Measurements from ENCODE around the gene KRTAP4-16. TPM values are rescaled to one million over a fixed set of nuclear protein-coding genes. Genes with fewer than 3 reads are reported as not detected.

Gene KRTAP4-16
- polyA plus RNA-seq, 1 experiment, result not detected

DNA sequence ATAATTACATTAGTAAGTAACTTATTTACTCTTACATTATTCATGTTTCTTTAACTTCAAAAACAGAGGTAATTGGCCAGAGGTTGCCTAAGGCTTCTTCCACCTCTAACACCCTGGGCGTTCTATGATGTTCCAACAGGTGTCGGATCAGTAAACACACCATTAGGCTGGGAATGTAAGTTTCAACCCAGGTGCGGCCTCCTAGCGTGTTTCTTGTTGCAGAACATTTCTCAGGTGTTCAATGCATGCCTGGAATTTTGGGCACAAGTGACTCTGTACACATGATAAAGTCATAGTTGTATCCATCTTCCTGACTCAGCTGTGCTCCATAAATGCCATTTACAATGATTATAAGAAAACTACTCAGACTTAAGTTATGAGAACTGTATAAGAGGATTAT lies 48.0 kb downstream of the KRTAP4-16 start:
- no peak for DNase-seq (ENCODE audit: low read depth, low spot score)
- Histone ChIP-seq H3K4me3 (ENCODE audit: low read depth, low read length) (no peak overlapping the region), H3K9me3 (ENCODE audit: control insufficient read depth, insufficient read depth, low read length) (no peaks in the 10 kb centered on the region), H3K27ac (ENCODE audit: low read depth, low read length) (no peak overlapping the region), H3K27me3 (ENCODE audit: control insufficient read depth, insufficient read depth, low read length) (no peaks in the 10 kb centered on the region)
- CTCF ChIA-PET, result no interaction called here
- POLR2A ChIA-PET, result no interaction called here
- TF ChIP-seq, protein P1, sequence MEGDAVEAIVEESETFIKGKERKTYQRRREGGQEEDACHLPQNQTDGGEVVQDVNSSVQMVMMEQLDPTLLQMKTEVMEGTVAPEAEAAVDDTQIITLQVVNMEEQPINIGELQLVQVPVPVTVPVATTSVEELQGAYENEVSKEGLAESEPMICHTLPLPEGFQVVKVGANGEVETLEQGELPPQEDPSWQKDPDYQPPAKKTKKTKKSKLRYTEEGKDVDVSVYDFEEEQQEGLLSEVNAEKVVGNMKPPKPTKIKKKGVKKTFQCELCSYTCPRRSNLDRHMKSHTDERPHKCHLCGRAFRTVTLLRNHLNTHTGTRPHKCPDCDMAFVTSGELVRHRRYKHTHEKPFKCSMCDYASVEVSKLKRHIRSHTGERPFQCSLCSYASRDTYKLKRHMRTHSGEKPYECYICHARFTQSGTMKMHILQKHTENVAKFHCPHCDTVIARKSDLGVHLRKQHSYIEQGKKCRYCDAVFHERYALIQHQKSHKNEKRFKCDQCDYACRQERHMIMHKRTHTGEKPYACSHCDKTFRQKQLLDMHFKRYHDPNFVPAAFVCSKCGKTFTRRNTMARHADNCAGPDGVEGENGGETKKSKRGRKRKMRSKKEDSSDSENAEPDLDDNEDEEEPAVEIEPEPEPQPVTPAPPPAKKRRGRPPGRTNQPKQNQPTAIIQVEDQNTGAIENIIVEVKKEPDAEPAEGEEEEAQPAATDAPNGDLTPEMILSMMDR (IDR thresholded peaks at IDR 0.05; ENCODE audit: low read depth, low read length), result no peak

DNA sequence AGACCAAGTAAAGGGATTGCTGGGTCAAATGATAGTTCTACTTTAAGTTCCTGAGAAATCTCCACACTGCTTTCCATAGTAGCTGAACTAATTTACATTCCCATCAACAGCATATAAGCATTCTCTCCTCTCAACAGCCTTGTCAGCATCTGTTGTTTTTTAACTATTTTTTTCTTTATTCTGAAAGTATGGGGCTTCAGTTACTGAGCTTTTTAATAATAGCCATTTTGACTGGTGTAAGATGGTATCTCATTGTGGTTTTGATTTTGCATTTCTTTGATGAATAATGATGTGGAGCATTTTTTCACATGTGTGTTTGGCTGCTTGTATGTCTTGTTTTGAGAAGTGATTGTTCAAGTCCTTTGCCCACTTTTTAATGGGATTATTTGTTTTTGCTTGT lies 49.4 kb downstream of the KRTAP4-16 start:
- Histone ChIP-seq H3K27ac (ENCODE audit: low read depth, low read length) (no peak overlapping the region), H3K27me3 (ENCODE audit: control insufficient read depth, insufficient read depth, low read length) (no peaks in the 10 kb centered on the region), H3K9me3 (ENCODE audit: control insufficient read depth, insufficient read depth, low read length) (no peaks in the 10 kb centered on the region), H3K4me3 (ENCODE audit: low read depth, low read length) (no peak overlapping the region)
- ChIA-PET POLR2A (no interaction called here), CTCF (no interaction called here)
- DNase-seq (ENCODE audit: low read depth, low spot score), result no peak
- TF ChIP-seq, protein P1 (IDR thresholded peaks at IDR 0.05; ENCODE audit: low read depth, low read length), result no peak

Other genes with a start within 250 kb of the KRTAP4-16 start
- not detected in 2 replicates for gene KRT12, start 235.0 kb downstream of the KRTAP4-16 start, polyA plus RNA-seq (2011; rRNA removed)
- not detected in 2 replicates for gene KRT20, start 217.0 kb downstream of the KRTAP4-16 start, polyA plus RNA-seq (2011; rRNA removed)
- 0.06 TPM in 1 of 2 replicates, not detected in the other for gene KRT23, start 164.6 kb downstream of the KRTAP4-16 start, polyA plus RNA-seq (2011; rRNA removed)
- gene KRT39, start 135.3 kb downstream of the KRTAP4-16 start, polyA plus RNA-seq (2011; rRNA removed), result 0.11 TPM in 1 of 2 replicates, not detected in the other
- not detected in 2 replicates for gene KRT40, start 117.9 kb downstream of the KRTAP4-16 start, polyA plus RNA-seq (2011; rRNA removed)
- not detected in 2 replicates for gene KRTAP3-3, start 108.0 kb downstream of the KRTAP4-16 start, polyA plus RNA-seq (2011; rRNA removed)
- gene KRTAP3-2, start 102.3 kb downstream of the KRTAP4-16 start, polyA plus RNA-seq (2011; rRNA removed), result not detected in 2 replicates
- gene KRTAP3-1, start 93.1 kb downstream of the KRTAP4-16 start, polyA plus RNA-seq (2011; rRNA removed), result not detected in 2 replicates
- gene KRTAP1-5, start 75.0 kb downstream of the KRTAP4-16 start, polyA plus RNA-seq (2011; rRNA removed), result 16.9 and 20.2 TPM in 2 replicates
- not detected in 2 replicates for gene KRTAP1-4, start 72.0 kb downstream of the KRTAP4-16 start, polyA plus RNA-seq (2011; rRNA removed)
- not detected in 2 replicates for gene KRTAP1-3, start 67.3 kb downstream of the KRTAP4-16 start, polyA plus RNA-seq (2011; rRNA removed)
- 0.19 and 0.27 TPM in 2 replicates for gene KRTAP1-1, start 60.8 kb downstream of the KRTAP4-16 start, polyA plus RNA-seq (2011; rRNA removed)
- gene KRTAP2-1, start 54.9 kb downstream of the KRTAP4-16 start, polyA plus RNA-seq (2011; rRNA removed), result not detected in 2 replicates
- gene KRTAP2-2, start 47.0 kb downstream of the KRTAP4-16 start, polyA plus RNA-seq (2011; rRNA removed), result not detected in 2 replicates
- 1.3 and 2.5 TPM in 2 replicates for gene KRTAP2-3, start 42.1 kb downstream of the KRTAP4-16 start, polyA plus RNA-seq (2011; rRNA removed)
- gene KRTAP2-4, start 36.3 kb downstream of the KRTAP4-16 start, polyA plus RNA-seq (2011; rRNA removed), result not detected in 2 replicates
- gene KRTAP4-7, start 18.1 kb downstream of the KRTAP4-16 start, polyA plus RNA-seq (2011; rRNA removed), result not detected in 2 replicates
- gene KRTAP4-8, start 4.1 kb downstream of the KRTAP4-16 start, polyA plus RNA-seq (2011; rRNA removed), result not detected in 2 replicates
- not detected in 2 replicates for gene KRTAP4-9, start 3.2 kb upstream of the KRTAP4-16 start, polyA plus RNA-seq (2011; rRNA removed)
- gene KRTAP4-11, start 16.2 kb upstream of the KRTAP4-16 start, polyA plus RNA-seq (2011; rRNA removed), result not detected in 2 replicates
- not detected in 2 replicates for gene KRTAP4-12, start 22.0 kb upstream of the KRTAP4-16 start, polyA plus RNA-seq (2011; rRNA removed)
- gene KRTAP4-6, start 38.3 kb upstream of the KRTAP4-16 start, polyA plus RNA-seq (2011; rRNA removed), result not detected in 2 replicates
- gene KRTAP4-5, start 47.6 kb upstream of the KRTAP4-16 start, polyA plus RNA-seq (2011; rRNA removed), result not detected in 2 replicates
- not detected in 2 replicates for gene KRTAP4-4, start 58.5 kb upstream of the KRTAP4-16 start, polyA plus RNA-seq (2011; rRNA removed)
- not detected in 2 replicates for gene KRTAP4-3, start 66.0 kb upstream of the KRTAP4-16 start, polyA plus RNA-seq (2011; rRNA removed)
- gene KRTAP4-2, start 76.0 kb upstream of the KRTAP4-16 start, polyA plus RNA-seq (2011; rRNA removed), result not detected in 2 replicates
- gene KRTAP4-1, start 82.7 kb upstream of the KRTAP4-16 start, polyA plus RNA-seq (2011; rRNA removed), result not detected in 2 replicates
- not detected in 2 replicates for gene KRTAP9-1, start 87.7 kb upstream of the KRTAP4-16 start, polyA plus RNA-seq (2011; rRNA removed)
- not detected in 2 replicates for gene KRTAP9-2, start 124.4 kb upstream of the KRTAP4-16 start, polyA plus RNA-seq (2011; rRNA removed)
- gene KRTAP9-3, start 130.2 kb upstream of the KRTAP4-16 start, polyA plus RNA-seq (2011; rRNA removed), result not detected in 2 replicates
- not detected in 2 replicates for gene KRTAP9-8, start 135.8 kb upstream of the KRTAP4-16 start, polyA plus RNA-seq (2011; rRNA removed)
- gene KRTAP9-4, start 147.5 kb upstream of the KRTAP4-16 start, polyA plus RNA-seq (2011; rRNA removed), result not detected in 2 replicates
- gene KRTAP9-9, start 153.2 kb upstream of the KRTAP4-16 start, polyA plus RNA-seq (2011; rRNA removed), result not detected in 2 replicates
- gene KRTAP9-6, start 163.2 kb upstream of the KRTAP4-16 start, polyA plus RNA-seq (2011; rRNA removed), result not detected in 2 replicates
- not detected in 2 replicates for gene KRTAP9-7, start 173.5 kb upstream of the KRTAP4-16 start, polyA plus RNA-seq (2011; rRNA removed)
- gene KRTAP29-1, start 200.6 kb upstream of the KRTAP4-16 start, polyA plus RNA-seq (2011; rRNA removed), result not detected in 2 replicates
- gene KRTAP16-1, start 207.1 kb upstream of the KRTAP4-16 start, polyA plus RNA-seq (2011; rRNA removed), result not detected in 2 replicates
- not detected in 2 replicates for gene KRTAP17-1, start 213.5 kb upstream of the KRTAP4-16 start, polyA plus RNA-seq (2011; rRNA removed)
- gene KRT33A, start 248.6 kb upstream of the KRTAP4-16 start, polyA plus RNA-seq (2011; rRNA removed), result not detected in 2 replicates

Measured in AG04450 (cell line).